ENCODE data around the gene FLG.
"Not testable (repeated sequence)": the region's sequence is repeated elsewhere in the genome, so short reads cannot be mapped to it uniquely, and the experiment has no call there.

DNA sequence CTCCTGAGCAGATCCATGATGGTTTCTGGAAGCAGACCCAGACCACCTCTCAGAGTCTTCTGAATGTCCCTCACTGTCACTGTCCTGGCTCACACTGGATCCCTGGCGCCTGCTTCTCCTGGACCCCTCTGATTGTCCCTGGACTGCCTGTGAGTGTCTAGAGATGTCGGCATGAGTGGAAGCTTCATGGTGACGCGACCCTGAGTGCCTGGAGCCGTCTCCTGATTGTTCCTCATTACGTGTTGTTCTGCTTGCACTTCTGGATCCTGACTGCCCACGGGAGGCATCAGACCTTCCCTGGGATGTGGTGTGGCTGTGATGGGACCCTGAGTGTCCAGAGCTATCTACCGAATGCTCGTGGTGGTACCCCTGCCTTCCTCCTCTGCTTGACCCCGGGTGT is 18.9 kb downstream of the FLG start:
- TF ChIP-seq, protein P1, sequence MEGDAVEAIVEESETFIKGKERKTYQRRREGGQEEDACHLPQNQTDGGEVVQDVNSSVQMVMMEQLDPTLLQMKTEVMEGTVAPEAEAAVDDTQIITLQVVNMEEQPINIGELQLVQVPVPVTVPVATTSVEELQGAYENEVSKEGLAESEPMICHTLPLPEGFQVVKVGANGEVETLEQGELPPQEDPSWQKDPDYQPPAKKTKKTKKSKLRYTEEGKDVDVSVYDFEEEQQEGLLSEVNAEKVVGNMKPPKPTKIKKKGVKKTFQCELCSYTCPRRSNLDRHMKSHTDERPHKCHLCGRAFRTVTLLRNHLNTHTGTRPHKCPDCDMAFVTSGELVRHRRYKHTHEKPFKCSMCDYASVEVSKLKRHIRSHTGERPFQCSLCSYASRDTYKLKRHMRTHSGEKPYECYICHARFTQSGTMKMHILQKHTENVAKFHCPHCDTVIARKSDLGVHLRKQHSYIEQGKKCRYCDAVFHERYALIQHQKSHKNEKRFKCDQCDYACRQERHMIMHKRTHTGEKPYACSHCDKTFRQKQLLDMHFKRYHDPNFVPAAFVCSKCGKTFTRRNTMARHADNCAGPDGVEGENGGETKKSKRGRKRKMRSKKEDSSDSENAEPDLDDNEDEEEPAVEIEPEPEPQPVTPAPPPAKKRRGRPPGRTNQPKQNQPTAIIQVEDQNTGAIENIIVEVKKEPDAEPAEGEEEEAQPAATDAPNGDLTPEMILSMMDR (IDR thresholded peaks at IDR 0.05; ENCODE audit: low read depth, low read length, poor library complexity, severe bottlenecking): not testable (repeated sequence)
- not testable (repeated sequence) for TF ChIP-seq EZH2phosphoT487 (IDR thresholded peaks at IDR 0.05; ENCODE audit: borderline replicate concordance, low read length)
